Fibroblast of peridontal ligament (primary cell): ENCODE measurements around the gene NKX6-1.
A peak's percentile ranks its signal among the peaks of the same experiment; 100 is the strongest.

Source experiments
- DNase-seq: peaks from one replicate; pipeline ENCODE4 v3.0.0-alpha.2; 2010; ENCODE audit errors: extremely low read depth

Gene NKX6-1

GRCh38 chr4:84498203-84498934 is 723 bp downstream of the NKX6-1 start:
- peak; percentile 37 for DNase-seq

- no peak for DNase-seq
These were observed 1.4 kb downstream of the NKX6-1 start for GRCh38 chr4:84497504-84498202.

DNA sequence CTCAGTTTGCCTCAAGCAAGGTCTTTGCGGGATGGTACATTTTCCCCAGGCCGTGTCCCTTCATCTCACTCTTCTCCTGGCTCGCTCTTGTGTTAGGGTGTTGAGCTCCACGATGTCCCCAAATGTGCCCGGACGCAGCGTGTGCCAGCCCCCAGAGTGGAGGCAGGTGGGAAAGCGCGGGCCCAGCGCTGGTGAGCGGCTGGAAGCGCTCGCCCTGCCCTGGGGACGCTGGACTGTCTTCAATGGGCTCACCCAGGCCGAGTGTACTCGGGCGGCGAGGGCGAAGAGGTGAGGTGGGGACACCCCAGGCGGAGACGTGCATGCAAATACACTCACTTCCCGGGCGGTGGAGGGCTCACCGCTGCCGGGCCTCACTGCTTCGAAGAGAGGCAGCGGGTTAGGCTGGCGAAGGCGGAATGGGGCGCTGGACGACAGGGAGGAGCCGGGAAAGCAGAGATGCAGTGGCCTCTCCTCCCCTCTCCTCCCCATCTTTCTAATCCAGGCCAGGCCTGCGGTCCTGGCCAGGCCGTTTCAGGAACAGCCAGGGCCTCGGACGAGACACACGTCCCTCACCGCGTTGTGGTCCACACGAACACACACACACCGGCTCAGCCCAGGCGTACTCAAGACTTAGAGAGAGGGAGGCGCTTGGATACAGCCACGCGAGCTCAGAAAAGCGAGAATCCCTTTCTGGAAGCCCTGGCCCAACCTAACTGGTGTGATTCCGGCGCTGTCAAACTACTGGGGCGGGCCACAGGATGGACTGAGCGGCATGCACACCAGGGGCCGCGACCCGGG is 2.2 kb downstream of the NKX6-1 start:
- peak; percentile 15 for DNase-seq

DNA sequence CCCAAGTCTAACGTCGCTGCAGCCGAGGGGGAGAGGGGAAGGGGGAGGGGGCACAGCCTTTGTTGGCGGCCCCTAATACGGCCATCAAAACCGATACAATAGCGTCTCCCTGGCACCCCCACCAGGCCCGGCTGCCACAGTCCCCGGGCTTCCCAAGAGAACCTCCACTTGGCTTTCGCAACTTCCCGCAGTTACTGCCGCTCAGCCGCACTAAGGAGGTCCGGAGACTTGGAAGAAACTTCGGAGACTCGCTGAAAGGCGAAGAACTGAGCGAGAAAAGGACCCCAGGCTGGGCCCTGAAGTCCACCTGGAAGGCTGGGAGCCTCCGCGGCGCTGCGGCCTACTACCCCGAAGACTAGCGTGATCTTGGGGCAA is 2.8 kb downstream of the NKX6-1 start:
- no peak for DNase-seq

DNA sequence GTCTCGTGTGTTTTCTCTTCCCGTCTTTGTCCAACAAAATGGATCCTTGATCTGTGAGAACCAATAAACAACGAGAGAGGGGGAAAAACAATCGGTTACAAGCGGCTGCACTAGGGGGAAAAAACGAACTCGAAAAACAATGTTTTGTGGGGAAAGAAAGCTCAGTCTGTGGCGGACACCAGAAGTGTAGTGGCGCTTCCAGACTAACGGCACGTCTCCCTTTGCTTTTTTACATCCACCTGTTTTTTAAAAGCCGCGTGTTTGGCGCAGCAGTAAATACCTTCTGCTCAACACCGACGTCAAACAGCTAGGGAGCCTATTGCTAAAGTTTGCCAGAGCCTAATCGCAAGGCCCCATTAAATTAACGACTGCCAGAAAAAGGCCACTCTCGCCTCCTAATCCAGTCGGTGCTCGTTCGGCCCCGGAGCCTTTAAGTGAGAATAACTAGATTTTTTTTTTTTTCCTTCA is 3.3 kb downstream of the NKX6-1 start:
- no peak for DNase-seq

DNA sequence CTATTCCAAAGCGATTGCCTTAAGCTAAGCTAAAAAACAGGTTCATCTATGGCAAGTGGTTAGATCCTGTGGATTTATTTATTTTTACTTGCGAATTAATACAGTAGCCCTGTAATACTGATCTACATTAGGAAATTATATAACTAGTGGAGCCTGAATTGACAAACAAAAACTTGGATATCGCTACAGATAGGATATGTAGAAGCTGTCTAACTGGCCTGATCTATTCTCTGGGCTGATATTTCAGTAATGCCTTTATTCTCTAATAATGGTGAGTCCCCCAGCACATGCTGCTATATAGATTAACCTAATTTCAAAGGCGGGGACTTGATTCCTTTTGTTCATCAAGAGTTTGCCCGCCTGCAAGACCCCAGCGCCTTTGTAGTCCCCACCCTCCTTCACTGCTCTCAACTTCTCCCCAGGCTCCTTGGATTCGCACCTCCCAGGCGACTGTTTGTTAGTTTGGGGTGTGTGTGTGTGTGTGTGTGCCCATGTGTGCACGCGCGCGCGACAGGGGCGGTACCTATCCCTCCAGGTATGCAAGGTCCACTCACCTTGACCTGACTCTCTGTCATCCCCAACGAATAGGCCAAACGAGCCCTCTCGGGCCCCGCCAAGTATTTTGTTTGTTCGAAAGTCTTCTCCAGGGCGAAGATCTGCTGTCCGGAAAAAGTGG is 3.8 kb downstream of the NKX6-1 start:
- DNase-seq, result no peak

GRCh38 chr4:84494531-84494930 is 4.6 kb downstream of the NKX6-1 start:
- no peak for DNase-seq

DNA sequence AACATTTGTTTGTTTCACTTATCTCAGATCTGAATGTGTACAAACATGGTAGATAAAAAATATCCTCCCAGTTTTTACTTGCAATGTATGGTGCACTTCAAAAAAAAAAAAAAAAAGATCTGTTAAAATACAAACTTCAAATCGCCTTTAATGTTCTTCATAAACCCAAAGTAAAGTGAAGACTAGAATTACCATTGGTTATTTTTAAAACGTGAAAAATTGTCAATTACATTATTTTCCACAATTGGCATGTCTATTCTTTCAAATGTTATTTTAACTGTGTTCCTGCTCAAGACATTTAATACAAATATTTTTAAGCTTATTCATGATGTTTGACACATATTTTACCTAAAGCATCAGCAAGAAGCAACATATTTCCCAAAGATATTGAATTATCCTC is 5.0 kb downstream of the NKX6-1 start:
- DNase-seq, result no peak

DNA sequence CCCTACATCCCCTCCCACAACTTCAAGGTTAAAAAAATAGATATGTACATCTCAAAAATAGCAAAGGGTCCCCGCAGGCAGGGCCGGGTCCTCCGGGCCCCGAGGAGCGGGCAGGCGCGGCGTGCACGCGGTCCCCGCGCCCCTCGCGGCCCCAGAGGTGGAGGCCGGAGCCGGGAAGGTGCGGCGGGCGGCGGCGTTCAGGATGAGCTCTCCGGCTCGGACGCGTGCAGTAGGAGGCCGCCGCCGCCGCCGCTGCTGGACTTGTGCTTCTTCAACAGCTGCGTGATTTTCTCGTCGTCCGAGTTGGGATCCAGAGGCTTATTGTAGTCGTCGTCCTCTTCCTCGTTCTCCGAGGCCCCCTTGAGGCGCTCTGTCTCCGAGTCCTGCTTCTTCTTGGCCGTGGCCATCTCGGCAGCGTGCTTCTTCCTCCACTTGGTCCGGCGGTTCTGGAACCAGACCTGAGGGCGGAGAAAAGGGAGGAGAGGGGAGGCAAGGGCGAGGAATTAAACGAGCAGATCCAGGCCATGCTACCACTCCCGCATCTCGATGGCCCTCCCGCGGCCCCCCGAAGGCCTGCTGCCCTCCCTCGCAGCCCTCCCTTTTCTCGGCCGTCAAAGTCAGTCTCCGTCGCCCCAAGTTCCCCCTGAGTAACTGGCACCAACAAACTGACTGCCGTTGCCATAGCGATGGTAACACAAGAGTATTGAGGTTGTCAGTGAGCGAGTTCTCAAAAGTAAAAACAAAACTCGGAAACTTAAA is 5.8 kb downstream of the NKX6-1 start:
- peak; percentile 13 for DNase-seq

- no peak for DNase-seq
These were observed 6.4 kb downstream of the NKX6-1 start for GRCh38 chr4:84492737-84493091.

GRCh38 chr4:84492290-84492689 is 6.8 kb downstream of the NKX6-1 start:
- no peak for DNase-seq

GRCh38 chr4:84491481-84491880 is 7.6 kb downstream of the NKX6-1 start:
- DNase-seq, result no peak

DNA sequence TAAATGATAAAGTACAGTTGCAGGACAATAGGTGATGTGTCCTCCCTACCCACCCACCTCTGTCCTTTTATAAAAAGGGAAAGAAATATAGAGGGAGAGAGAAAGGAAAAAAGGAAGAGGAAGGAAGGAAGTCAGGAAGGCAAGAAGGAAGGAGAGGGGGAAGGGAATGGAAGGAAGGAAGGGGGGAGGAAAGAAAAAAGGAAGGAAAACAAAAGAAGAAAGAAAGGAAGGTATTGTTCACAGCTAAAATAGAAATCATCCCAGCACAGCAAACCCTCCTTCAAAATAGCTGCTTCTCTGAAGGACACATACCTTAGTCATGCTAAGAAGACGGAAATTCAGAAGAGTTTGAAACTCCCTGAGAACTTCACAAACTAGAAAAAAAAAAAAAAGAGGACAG is 8.4 kb downstream of the NKX6-1 start:
- DNase-seq, result no peak

- no peak for DNase-seq
These were observed 14.9 kb downstream of the NKX6-1 start for GRCh38 chr4:84484236-84484635.

DNA sequence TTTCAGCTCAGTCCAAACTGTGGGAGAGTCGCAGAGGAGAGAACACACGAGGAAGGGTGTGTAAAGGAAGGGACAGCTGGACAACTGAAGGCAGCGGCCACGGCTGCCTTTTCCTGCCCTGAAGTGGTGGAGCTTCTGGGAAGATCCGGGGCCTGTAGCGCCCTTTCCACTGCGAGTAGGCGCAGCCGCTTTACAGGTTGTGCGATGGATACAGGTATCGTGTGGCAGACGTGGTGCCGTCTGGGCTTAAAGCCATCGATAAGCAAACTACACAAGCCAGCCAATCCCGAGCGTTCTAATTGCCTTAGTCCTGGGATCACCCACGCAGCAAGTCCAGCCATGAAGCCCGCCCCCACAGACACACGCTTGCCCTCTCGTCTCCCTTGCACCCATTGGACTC is 15.4 kb downstream of the NKX6-1 start:
- no peak for DNase-seq

GRCh38 chr4:84482564-84483563 is 16.2 kb downstream of the NKX6-1 start:
- DNase-seq, result no peak

DNA sequence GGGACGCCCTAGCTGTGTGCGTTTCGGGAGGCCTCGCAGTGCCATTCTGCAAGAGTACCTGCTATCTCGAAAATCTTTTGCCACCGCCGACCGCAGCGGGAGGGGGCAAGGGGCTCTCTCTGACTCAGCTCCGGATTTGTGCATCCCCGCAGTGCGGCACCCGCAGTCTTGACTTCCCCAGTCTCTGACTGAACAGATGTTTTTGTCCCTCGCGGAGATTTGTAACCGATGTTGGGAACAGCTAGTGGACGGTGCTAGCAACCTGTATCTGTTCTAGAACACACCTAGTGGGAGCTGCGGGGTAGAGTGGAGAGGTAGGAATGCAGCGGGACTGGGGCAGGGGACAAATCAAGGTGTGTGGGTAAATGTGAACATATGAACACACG is 17.2 kb downstream of the NKX6-1 start:
- no peak for DNase-seq

DNA sequence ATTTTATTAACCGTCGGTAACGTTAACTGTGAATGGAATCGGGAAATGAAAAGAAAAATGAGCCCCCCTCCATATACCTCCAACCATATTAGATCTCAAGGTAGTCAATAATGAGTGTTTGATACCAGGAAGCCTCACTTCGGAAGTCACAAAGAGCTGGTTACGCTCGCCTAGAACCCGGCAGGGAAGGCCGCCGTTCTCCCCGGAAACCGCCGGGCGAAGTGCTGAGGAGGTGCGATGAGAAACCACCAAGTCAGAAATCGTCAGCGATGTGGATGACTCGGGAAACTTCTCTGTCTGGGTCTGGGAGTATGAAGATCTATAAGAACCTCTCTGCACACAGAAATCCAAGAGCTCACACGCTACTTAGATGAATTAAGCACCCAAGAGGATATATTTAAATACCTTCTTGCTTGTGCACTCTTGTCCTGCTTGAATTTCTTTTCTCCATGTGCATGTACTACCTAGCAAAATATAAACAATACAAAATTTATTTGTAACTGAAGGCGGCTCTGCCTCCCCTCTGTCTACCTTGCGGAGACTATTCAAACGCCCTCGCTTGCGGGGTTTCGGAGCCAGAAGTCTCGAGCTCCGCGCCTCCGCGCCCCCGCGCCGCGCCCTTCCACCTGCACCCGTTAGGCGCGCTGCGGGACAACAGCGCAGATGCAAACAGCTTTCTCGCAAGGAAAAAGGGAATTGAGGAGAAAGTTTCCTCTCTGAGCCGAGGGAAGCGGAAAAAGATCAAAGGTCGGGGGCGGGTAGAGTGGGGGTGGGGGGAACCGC is 17.8 kb downstream of the NKX6-1 start:
- DNase-seq, result no peak

DNA sequence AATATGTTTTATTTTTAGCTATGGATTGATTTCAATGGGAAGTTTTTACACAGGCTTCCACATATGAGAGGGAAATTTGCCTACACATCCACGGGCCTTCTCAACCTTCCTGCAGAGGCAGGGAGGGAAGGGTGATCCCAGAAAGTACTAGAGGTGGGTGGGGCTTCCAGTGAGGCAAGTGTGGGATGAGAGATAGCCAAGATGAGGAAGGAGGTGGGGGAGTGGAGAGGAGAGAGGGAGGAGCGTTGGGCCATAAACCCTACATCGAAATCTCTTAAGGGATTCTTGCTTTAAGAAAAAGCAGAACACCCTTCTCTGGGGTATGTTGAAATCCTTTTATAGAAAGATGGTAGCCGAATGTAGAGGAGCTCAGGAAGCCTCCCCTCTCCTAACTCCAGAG is 19.0 kb downstream of the NKX6-1 start:
- no peak for DNase-seq
